Gastroesophageal sphincter (tissue), 4 donors: ENCODE data around the gene SIN3B. TPM values are rescaled to one million over a fixed set of nuclear protein-coding genes. Genes with fewer than 3 reads are reported as not detected.

Experiments
- ATAC-seq: fragments of 150-250 bp; one replicate; pipeline ENCODE4 v1.9.1; 2016; ENCODE audit warnings: mild to moderate bottlenecking, moderate library complexity
- H3K27ac ChIP-seq, 4 donors: fragments of 200-600 bp; sonication (generic) in 3 of 4; 1 replicate in 3 of 4; 2 replicates in 1 of 4; pipeline ENCODE4 v1.5.1; 2016 to 2019
- H3K27me3 ChIP-seq: fragments of 200-600 bp; sonication (generic); one replicate; pipeline ENCODE4 v1.5.1; 2019
- H3K36me3 ChIP-seq, 2 donors: fragments of 200-600 bp; sonication (generic); one replicate each; pipeline ENCODE4 v1.5.1; 2019; ENCODE audit warnings: control low read depth in 1 of 2
- H3K4me1 ChIP-seq, 3 donors: fragments of 200-600 bp; sonication (generic); 1 replicate in 2 of 3; 2 replicates in 1 of 3; pipeline ENCODE4 v1.5.1; 2016 to 2019; ENCODE audit warnings: control low read depth in 2 of 3
- H3K4me3 ChIP-seq, 2 donors: fragments of 200-600 bp; sonication (generic); one replicate each; pipeline ENCODE4 v1.5.1; 2019; ENCODE audit warnings: mild to moderate bottlenecking in 1 of 2, moderate library complexity in 1 of 2
- H3K9me3 ChIP-seq, 3 donors: fragments of 200-600 bp; sonication (generic); one replicate each; pipeline ENCODE4 v1.5.1; 2017 to 2019; ENCODE audit warnings: control low read depth in 2 of 3
- CTCF ChIP-seq, 4 experiments: fragments of 200-600 bp in 2 of 4; fragments of 450-650 bp in 2 of 4; sonication (generic) in 1 of 4; IDR thresholded peaks; one replicate each; pipeline ENCODE4 v1.5.1; 2017 to 2019; ENCODE audit warnings: antibody characterized with exemption in 4 of 4, mild to moderate bottlenecking in 2 of 4, moderate library complexity in 2 of 4
- EP300 ChIP-seq: sonication (generic); formaldehyde crosslinking; IDR thresholded peaks from one replicate; pipeline ENCODE4 v1.6.1; 2017; ENCODE audit warnings: antibody characterized with exemption, mild to moderate bottlenecking
- POLR2A ChIP-seq, 2 donors: fragments of 450-650 bp; IDR thresholded peaks; one replicate each; pipeline ENCODE4 v1.6.1; 2017; ENCODE audit warnings: antibody characterized with exemption in 2 of 2, mild to moderate bottlenecking in 2 of 2, moderate library complexity in 1 of 2
- POLR2AphosphoS5 ChIP-seq: sonication (generic); formaldehyde crosslinking; IDR thresholded peaks from one replicate; pipeline ENCODE4 v1.6.1; 2017; ENCODE audit warnings: antibody characterized with exemption
- WGBS, 2 donors: methylation state at CpG; one replicate each; pipeline ENCODE4 v1.1.5; 2018; ENCODE audit warnings: low coverage in 1 of 2; 5-methylcytosine and 5-hydroxymethylcytosine counted together
- total RNA-seq, 4 donors: library from RNA; depleted of rRNA; stranded (reverse); fragments of >200 nt; gene quantifications; one replicate each; pipeline ENCODE4 v1.1.0, GENCODE V29; 2016

SIN3B gene
- total RNA-seq, 4 donors from 2014 or later: 19.7 to 55.7 (median 45.8) TPM

GRCh38 chr19:16861834-16862233 is 32.6 kb downstream of the SIN3B start:
- H3K36me3 ChIP-seq: peaks cover 0 to 98% of the 10 kb centered on the region in 2 donors
- 89 to 92% methylated on average over 4 to 5 of the region's 5 CpGs for WGBS, 2 donors
- TF ChIP-seq EP300: no peak
- no peak for TF ChIP-seq CTCF (IDR thresholded peaks at IDR 0.05)
- no peak for TF ChIP-seq POLR2A (IDR thresholded peaks at IDR 0.05)
- TF ChIP-seq POLR2AphosphoS5: no peak
- H3K9me3 ChIP-seq: no peaks in the 10 kb centered on the region
- H3K4me1 ChIP-seq: peaks cover 0 to 4% (median 0%) of the 10 kb centered on the region in 3 donors
- no peaks in the 10 kb centered on the region for H3K27me3 ChIP-seq
- no peak overlapping the region for H3K27ac ChIP-seq
- no peak overlapping the region for H3K4me3 ChIP-seq
- ATAC-seq: no peak

GRCh38 chr19:16862826-16863415 is 33.7 kb downstream of the SIN3B start:
- ATAC-seq: no peak
- Histone ChIP-seq H3K27ac (no peak overlapping the region), H3K4me3 (no peak overlapping the region), H3K4me1 (no peaks in the 10 kb centered on the region), H3K36me3 (peaks cover 0 to 98% of the 10 kb centered on the region in 2 donors), H3K27me3 (no peaks in the 10 kb centered on the region), H3K9me3 (no peaks in the 10 kb centered on the region)
- TF ChIP-seq POLR2AphosphoS5 (no peak), EP300 (no peak), CTCF (IDR thresholded peaks at IDR 0.05) (no peak), POLR2A (IDR thresholded peaks at IDR 0.05) (no peak)
- WGBS, 2 donors: 84 to 97% methylated on average over 6 to 10 of the region's 10 CpGs

GRCh38 chr19:16867211-16867610 is 38.0 kb downstream of the SIN3B start:
- ATAC-seq: no peak
- WGBS, 2 donors: 92% methylated on average over 2 of the region's 10 CpGs; no CpG with 5 or more reads in 1 of the 2 donors
- peaks cover 0 to 100% of the 10 kb centered on the region in 2 donors for H3K36me3 ChIP-seq

DNA sequence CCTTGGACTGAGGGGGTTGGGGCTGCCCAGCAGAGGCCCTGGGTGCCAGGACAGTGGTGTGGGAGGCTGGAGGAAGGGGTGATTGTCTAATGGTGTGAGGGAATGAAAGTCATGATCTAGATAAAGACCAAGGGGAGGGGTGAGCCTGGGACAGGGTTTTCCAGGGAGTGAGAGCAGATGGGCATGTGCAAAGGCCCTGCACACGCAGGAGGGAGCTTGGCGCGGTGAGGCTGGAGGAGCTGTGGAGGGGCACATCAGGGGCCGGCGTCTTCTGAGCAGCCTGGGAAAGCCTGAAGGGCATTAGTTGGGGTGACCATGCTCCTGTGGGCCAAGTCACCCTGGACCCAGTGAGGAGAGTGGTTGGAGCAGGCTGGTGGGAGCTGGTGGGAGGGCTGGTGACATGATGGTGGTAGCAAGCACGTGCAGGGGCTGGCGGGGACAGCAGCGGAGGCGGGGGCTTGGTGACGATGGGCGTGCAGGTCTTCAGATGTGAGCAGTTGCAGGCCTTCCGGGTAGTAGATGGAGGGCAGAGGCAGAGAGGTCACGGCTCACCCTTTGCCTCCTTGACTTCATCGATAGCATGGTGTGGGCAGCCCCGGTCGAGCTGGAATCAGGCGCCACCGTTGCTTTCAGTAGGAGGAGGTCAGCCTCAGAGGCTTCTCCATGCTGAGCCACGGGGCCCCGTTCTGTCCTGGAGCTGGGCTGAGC is 39.4 kb downstream of the SIN3B start:
- H3K36me3 ChIP-seq: peaks cover 0 to 100% of the 10 kb centered on the region in 2 donors
- whole genome bisulfite sequencing, 2 donors: 93% methylated on average over 12 of the region's 20 CpGs; no CpG with 5 or more reads in 1 of the 2 donors
- H3K9me3 ChIP-seq: no peaks in the 10 kb centered on the region
- H3K4me1 ChIP-seq: peaks cover 0 to 10% (median 0%) of the 10 kb centered on the region in 3 donors
- ATAC-seq: no peak
- no peak overlapping the region for H3K4me3 ChIP-seq
- no peak for TF ChIP-seq EP300
- H3K27ac ChIP-seq: no peak overlapping the region
- H3K27me3 ChIP-seq: no peaks in the 10 kb centered on the region

More at GRCh38 chr19:16867211-16867610, 38.0 kb downstream of the SIN3B start:
- Histone ChIP-seq H3K4me3 (no peak overlapping the region), H3K4me1 (no peaks in the 10 kb centered on the region), H3K9me3 (no peaks in the 10 kb centered on the region), H3K27ac (no peak overlapping the region), H3K27me3 (no peaks in the 10 kb centered on the region)
- TF ChIP-seq POLR2AphosphoS5 (no peak), POLR2A (IDR thresholded peaks at IDR 0.05) (no peak), CTCF (IDR thresholded peaks at IDR 0.05) (no peak), EP300 (no peak)

DNA sequence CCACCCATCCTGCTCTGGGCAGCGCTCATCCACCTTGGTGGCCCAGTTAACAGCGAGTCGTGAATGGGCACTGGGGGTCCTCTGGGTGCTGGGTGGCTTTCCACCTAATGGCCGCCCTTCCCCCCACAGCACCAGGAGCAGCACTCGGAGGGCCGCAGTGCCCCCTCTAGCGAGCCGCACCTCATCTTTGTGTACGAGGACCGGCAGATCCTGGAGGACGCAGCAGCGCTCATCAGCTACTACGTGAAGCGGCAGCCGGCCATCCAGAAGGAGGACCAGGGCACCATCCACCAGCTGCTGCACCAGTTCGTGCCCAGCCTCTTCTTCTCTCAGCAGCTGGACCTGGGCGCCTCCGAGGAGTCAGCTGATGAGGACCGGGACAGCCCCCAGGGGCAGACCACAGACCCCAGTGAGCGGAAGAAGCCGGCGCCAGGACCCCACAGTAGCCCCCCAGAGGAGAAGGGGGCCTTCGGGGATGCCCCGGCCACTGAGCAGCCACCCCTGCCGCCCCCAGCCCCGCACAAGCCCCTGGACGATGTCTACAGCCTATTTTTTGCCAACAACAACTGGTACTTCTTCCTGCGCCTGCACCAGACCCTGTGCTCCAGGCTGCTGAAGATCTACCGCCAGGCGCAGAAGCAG is 40.3 kb downstream of the SIN3B start:
- no peaks in the 10 kb centered on the region for H3K27me3 ChIP-seq
- no peaks in the 10 kb centered on the region for H3K9me3 ChIP-seq
- H3K4me1 ChIP-seq: peaks cover 0 to 14% (median 0%) of the 10 kb centered on the region in 3 donors
- H3K36me3 ChIP-seq: peaks cover 0 to 95% of the 10 kb centered on the region in 2 donors
- no peak for ATAC-seq
- H3K27ac ChIP-seq: no peak overlapping the region
- no peak for TF ChIP-seq POLR2AphosphoS5
- TF ChIP-seq POLR2A (IDR thresholded peaks at IDR 0.05): no peak
- no peak for TF ChIP-seq EP300
- TF ChIP-seq CTCF (IDR thresholded peaks at IDR 0.05): no peak
- WGBS, 2 donors: 84% methylated on average over 5 of the region's 30 CpGs; no CpG with 5 or more reads in 1 of the 2 donors
- H3K4me3 ChIP-seq: no peak overlapping the region
